SK-N-SH (cell line): Measurements from ENCODE around the gene CDK11B. TPM values are rescaled to one million over a fixed set of nuclear protein-coding genes. Genes with fewer than 3 reads are reported as not detected.

ENCODE experiments used
- CTCF ChIA-PET: fragments of 300-600, 350-600 bp; formaldehyde crosslinking; extraction: SDS; loops from one replicate; lab custom pipeline; 2021; lab: Yijun Ruan, JAX
- POLR2A ChIA-PET: fragments of 350-600 bp; sonication (Branson Sonifier 250); formaldehyde crosslinking; extraction: SDS; loops from one replicate; lab custom pipeline; 2020; ENCODE audit warnings: antibody characterized with exemption, inconsistent platforms; lab: Yijun Ruan, JAX
- DNase-seq: peaks from one replicate; pipeline ENCODE4 v3.0.0; 2012
- H2AFZ ChIP-seq: fragments of 200-600 bp; sonication (generic); 2 replicates; pipeline ENCODE4 v1.8.1; 2016; ENCODE audit warnings: antibody characterized with exemption, mild to moderate bottlenecking, low read depth
- H3F3A ChIP-seq: fragments of 200-600 bp; sonication (generic); replicated peaks from 2 replicates; pipeline ENCODE3; 2016; ENCODE audit warnings: antibody characterized with exemption, mild to moderate bottlenecking; ENCODE audit not compliant: insufficient read depth
- H3K27ac ChIP-seq, 2 experiments: fragments of 200-500 bp in 1 of 2; fragments of 200-600 bp in 1 of 2; sonication (Bioruptor generic) in 1 of 2; sonication (generic), shearing (Covaris generic) in 1 of 2; 2 replicates each; pipeline versions ENCODE4 v1.5.1 to v1.6.1; 2014 to 2016; ENCODE audit warnings: low read depth in 2 of 2, inconsistent platforms in 1 of 2, low read length in 1 of 2, mild to moderate bottlenecking in 1 of 2, mixed read lengths in 1 of 2
- H3K27me3 ChIP-seq: fragments of 200-600 bp; sonication (generic), shearing (Covaris generic); 2 replicates; pipeline ENCODE4 v1.6.1; 2016; ENCODE audit warnings: mixed run types; ENCODE audit not compliant: insufficient read depth
- H3K36me3 ChIP-seq, 2 experiments: fragments of 200-500 bp in 1 of 2; fragments of 200-600 bp in 1 of 2; sonication (Bioruptor generic) in 1 of 2; sonication (generic) in 1 of 2; replicated peaks in 1 of 2; 2 replicates each; pipeline versions ENCODE3 to v1.5.1; 2014 to 2016; ENCODE audit warnings: low read length in 1 of 2, mild to moderate bottlenecking in 1 of 2; ENCODE audit not compliant: insufficient read depth in 2 of 2, control insufficient read depth in 1 of 2
- H3K4me1 ChIP-seq, 2 experiments: fragments of 200-500 bp in 1 of 2; fragments of 200-600 bp in 1 of 2; sonication (Bioruptor generic) in 1 of 2; sonication (generic), shearing (Covaris generic) in 1 of 2; 2 replicates each; pipeline versions ENCODE4 v1.5.1 to v1.6.1; 2014 to 2016; ENCODE audit warnings: low read depth in 1 of 2, low read length in 1 of 2, mixed run types in 1 of 2; ENCODE audit not compliant: insufficient read depth in 2 of 2, control insufficient read depth in 1 of 2
- H3K4me2 ChIP-seq: fragments of 200-600 bp; sonication (generic), shearing (Covaris generic); 2 replicates; pipeline ENCODE4 v1.6.1; 2017; ENCODE audit warnings: mixed run types
- H3K4me3 ChIP-seq, 2 experiments: fragments of 200-500 bp in 1 of 2; fragments of 200-600 bp in 1 of 2; sonication (Bioruptor generic) in 1 of 2; sonication (generic), shearing (Covaris generic) in 1 of 2; 2 replicates each; pipeline versions ENCODE4 v1.5.1 to v1.8.1; 2014 to 2016; ENCODE audit warnings: low read depth in 2 of 2, inconsistent platforms in 1 of 2, low read length in 1 of 2, mild to moderate bottlenecking in 1 of 2, mixed read lengths in 1 of 2, moderate library complexity in 1 of 2
- H3K79me2 ChIP-seq: fragments of 200-600 bp; sonication (generic); 2 replicates; pipeline ENCODE4 v1.8.1; 2017; ENCODE audit warnings: mild to moderate bottlenecking; ENCODE audit not compliant: insufficient read depth
- H3K9ac ChIP-seq: fragments of 200-600 bp; sonication (generic); 2 replicates; pipeline ENCODE4 v1.6.1; 2017; ENCODE audit warnings: mixed run types
- H3K9me2 ChIP-seq: fragments of 200-600 bp; sonication (generic); 2 replicates; pipeline ENCODE4 v1.6.1; 2017; ENCODE audit warnings: mixed run types
- H3K9me3 ChIP-seq: fragments of 200-600 bp; sonication (generic); 2 replicates; pipeline ENCODE4 v1.6.1; 2017; ENCODE audit warnings: mixed run types, mild to moderate bottlenecking, moderate library complexity
- H4K20me1 ChIP-seq: fragments of 200-600 bp; sonication (generic); 2 replicates; pipeline ENCODE4 v1.6.1; 2017; ENCODE audit warnings: mild to moderate bottlenecking, mixed run types; ENCODE audit not compliant: insufficient read depth
- ELF1 ChIP-seq: IDR thresholded peaks from 2 replicates; pipeline ENCODE4 v1.4.0; 2012
- EP300 ChIP-seq, 2 experiments: IDR thresholded peaks; 2 replicates each; pipeline versions ENCODE4 v1.4.0 to v1.6.1; 2012; ENCODE audit warnings: borderline replicate concordance in 1 of 2, low read depth in 1 of 2, low read length in 1 of 2
- EZH2phosphoT487 ChIP-seq: fragments of 200-600 bp; sonication (generic); IDR thresholded peaks from 2 replicates; pipeline ENCODE4 v1.6.1; 2017; ENCODE audit warnings: low read depth, mixed run types, mild to moderate bottlenecking, antibody characterized with exemption, moderate library complexity, borderline replicate concordance
- FOXJ3 ChIP-seq: sonication (generic); formaldehyde crosslinking; IDR thresholded peaks from 2 replicates; pipeline ENCODE4 v1.5.1; 2020; ENCODE audit warnings: mild to moderate bottlenecking, missing genetic modification reagents
- FOXM1 ChIP-seq: IDR thresholded peaks from 2 replicates; pipeline ENCODE4 v1.4.0; 2012; ENCODE audit warnings: low read depth, mild to moderate bottlenecking
- GABPA ChIP-seq: IDR thresholded peaks from 2 replicates; pipeline ENCODE4 v1.4.0; 2012; ENCODE audit warnings: low read depth, mild to moderate bottlenecking
- GATA2 ChIP-seq: sonication (generic); formaldehyde crosslinking; IDR thresholded peaks from 2 replicates; pipeline ENCODE4 v1.5.0; 2020; ENCODE audit warnings: mild to moderate bottlenecking, missing genetic modification reagents
- MEF2A ChIP-seq: IDR thresholded peaks from 2 replicates; pipeline ENCODE4 v1.4.0; 2012; ENCODE audit warnings: low read depth, borderline replicate concordance
- NRF1 ChIP-seq: IDR thresholded peaks from 2 replicates; pipeline ENCODE4 v1.6.1; 2012; ENCODE audit warnings: low read depth, mild to moderate bottlenecking, low read length
- RXRA ChIP-seq: IDR thresholded peaks from 2 replicates; pipeline ENCODE4 v1.4.0; 2012; ENCODE audit warnings: low read depth, mild to moderate bottlenecking, borderline replicate concordance
- SIN3A ChIP-seq: IDR thresholded peaks from 2 replicates; pipeline ENCODE4 v1.6.1; 2012; ENCODE audit warnings: low read depth, mild to moderate bottlenecking, low read length, moderate library complexity, borderline replicate concordance
- SMC3 ChIP-seq: IDR thresholded peaks from 2 replicates; pipeline ENCODE4 v1.6.1; 2012; ENCODE audit warnings: low read depth, low read length, improper control_type of control experiment
- TCF12 ChIP-seq: IDR thresholded peaks from 2 replicates; pipeline ENCODE4 v1.4.0; 2012
- YY1 ChIP-seq: IDR thresholded peaks from 2 replicates; pipeline ENCODE4 v1.4.0; 2012; ENCODE audit warnings: low read depth, mild to moderate bottlenecking
- WGBS: methylation state at CpG from one replicate; pipeline ENCODE4 v1.1.6; 2017; ENCODE audit warnings: low lambda C conversion rate; 5-methylcytosine and 5-hydroxymethylcytosine counted together
- polyA plus RNA-seq, 3 experiments: library from polyadenylated mRNA; depleted of rRNA; stranded (reverse); fragments of >200 nt; gene quantifications; 2 replicates each; pipeline ENCODE4 v1.2.3, GENCODE V29; 2012
- TF ChIP-seq, protein P1 (sequence below): fragments of 200-600 bp; sonication (generic); IDR thresholded peaks from 2 replicates; pipeline ENCODE4 v1.6.1; 2017; ENCODE audit warnings: antibody characterized with exemption, mild to moderate bottlenecking, moderate library complexity
- TF ChIP-seq, protein P2 (sequence below): IDR thresholded peaks from 2 replicates; pipeline ENCODE4 v1.4.0; 2012; ENCODE audit warnings: low read depth, borderline replicate concordance
- TF ChIP-seq, protein P3 (sequence below): IDR thresholded peaks from 2 replicates; pipeline ENCODE4 v1.6.1; 2012; ENCODE audit warnings: mild to moderate bottlenecking, low read depth, low read length, moderate library complexity
- TF ChIP-seq, protein P4 (sequence below): IDR thresholded peaks from 2 replicates; pipeline ENCODE4 v1.4.0; 2012; ENCODE audit warnings: low read depth, borderline replicate concordance

The CDK11B gene
- polyA plus RNA-seq, 1 of the 3 experiments (the other 2 are of a cell fraction): 15.0 TPM

DNA sequence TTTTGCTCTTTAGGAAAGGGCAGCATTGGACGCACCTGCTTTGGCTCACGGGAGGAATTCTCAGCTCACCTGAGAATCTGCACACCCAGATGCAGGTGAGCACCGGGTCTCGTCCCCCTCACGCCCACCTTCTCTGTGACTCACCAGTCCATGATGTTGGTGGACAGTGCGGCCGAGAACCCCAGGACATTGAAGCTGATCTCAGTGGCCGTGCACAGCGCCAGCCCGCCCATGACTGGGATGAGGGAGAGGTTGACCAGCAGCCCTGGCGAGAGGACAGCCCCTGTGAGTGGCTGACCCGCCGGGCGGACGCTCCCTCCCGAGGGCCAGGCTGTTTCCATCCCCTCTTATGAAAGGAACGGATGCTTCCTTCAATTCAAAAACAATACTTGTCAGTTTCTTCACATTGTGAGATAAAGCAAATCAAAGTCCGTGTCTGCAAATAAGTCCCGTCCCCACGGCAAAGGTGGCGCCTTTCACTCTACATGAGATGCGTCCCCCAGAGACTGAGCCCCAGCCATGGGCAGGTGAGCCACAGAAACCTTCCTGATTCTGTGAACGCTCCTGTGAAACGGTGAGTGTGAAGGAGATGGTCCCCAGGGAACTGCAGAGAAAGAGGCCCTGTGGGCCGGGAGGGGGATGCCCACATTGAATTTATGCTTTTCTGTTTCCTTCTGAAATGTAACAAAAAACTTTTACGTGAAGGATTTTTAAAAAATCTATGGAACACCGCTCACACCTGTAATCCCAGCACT, 12.7 kb upstream of the CDK11B start (continued):
- TF ChIP-seq SMC3 (no peak), EP300 (IDR thresholded peaks at IDR 0.05; ENCODE audit: borderline replicate concordance in 1 of 2, low read depth in 1 of 2, low read length in 1 of 2) (no peak), ELF1 (no peak), GATA2 (no peak), FOXJ3 (CRISPR knock-in tag) (no peak), YY1 (no peak)

DNA sequence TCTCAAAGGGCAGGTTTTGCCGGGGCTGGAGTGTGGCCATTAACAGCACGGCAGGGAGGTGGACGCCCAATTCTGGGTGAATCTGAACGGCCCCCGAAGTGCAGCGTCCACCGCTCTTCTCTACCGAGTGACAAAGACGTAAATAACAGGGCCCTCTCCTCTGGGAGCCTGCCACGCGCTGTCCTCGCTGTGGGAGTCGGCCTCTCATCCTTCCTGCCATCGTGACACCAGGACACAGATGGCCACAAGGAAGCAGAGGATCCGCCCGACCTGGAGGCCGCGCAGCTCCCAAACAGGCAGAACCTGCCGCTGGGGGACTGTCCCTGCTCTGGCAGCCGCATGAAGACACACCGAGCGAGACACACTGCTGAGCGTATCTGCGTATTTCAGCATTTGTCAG, 12.1 kb upstream of the CDK11B start:
- DNase-seq: no peak
- WGBS: 95% methylated on average over 21 of the region's 24 CpGs
- no peaks in the 10 kb centered on the region for H3K9me3 ChIP-seq
- H3K9me2 ChIP-seq: no peaks in the 10 kb centered on the region
- no peaks in the 10 kb centered on the region for H3K27me3 ChIP-seq
- no peaks in the 10 kb centered on the region for H3F3A ChIP-seq
- TF ChIP-seq MEF2A (no peak), FOXM1 (no peak), TCF12 (no peak), ELF1 (no peak), EP300 (IDR thresholded peaks at IDR 0.05; ENCODE audit: borderline replicate concordance in 1 of 2, low read depth in 1 of 2, low read length in 1 of 2) (no peak), NRF1 (no peak), EZH2phosphoT487 (no peak), YY1 (no peak), RXRA (no peak), SIN3A (no peak), FOXJ3 (CRISPR knock-in tag) (no peak), GABPA (no peak)
- TF ChIP-seq, protein P1, sequence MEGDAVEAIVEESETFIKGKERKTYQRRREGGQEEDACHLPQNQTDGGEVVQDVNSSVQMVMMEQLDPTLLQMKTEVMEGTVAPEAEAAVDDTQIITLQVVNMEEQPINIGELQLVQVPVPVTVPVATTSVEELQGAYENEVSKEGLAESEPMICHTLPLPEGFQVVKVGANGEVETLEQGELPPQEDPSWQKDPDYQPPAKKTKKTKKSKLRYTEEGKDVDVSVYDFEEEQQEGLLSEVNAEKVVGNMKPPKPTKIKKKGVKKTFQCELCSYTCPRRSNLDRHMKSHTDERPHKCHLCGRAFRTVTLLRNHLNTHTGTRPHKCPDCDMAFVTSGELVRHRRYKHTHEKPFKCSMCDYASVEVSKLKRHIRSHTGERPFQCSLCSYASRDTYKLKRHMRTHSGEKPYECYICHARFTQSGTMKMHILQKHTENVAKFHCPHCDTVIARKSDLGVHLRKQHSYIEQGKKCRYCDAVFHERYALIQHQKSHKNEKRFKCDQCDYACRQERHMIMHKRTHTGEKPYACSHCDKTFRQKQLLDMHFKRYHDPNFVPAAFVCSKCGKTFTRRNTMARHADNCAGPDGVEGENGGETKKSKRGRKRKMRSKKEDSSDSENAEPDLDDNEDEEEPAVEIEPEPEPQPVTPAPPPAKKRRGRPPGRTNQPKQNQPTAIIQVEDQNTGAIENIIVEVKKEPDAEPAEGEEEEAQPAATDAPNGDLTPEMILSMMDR: no peak
- TF ChIP-seq, protein P2, sequence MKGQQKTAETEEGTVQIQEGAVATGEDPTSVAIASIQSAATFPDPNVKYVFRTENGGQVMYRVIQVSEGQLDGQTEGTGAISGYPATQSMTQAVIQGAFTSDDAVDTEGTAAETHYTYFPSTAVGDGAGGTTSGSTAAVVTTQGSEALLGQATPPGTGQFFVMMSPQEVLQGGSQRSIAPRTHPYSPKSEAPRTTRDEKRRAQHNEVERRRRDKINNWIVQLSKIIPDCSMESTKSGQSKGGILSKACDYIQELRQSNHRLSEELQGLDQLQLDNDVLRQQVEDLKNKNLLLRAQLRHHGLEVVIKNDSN: no peak
- TF ChIP-seq, protein P3, sequence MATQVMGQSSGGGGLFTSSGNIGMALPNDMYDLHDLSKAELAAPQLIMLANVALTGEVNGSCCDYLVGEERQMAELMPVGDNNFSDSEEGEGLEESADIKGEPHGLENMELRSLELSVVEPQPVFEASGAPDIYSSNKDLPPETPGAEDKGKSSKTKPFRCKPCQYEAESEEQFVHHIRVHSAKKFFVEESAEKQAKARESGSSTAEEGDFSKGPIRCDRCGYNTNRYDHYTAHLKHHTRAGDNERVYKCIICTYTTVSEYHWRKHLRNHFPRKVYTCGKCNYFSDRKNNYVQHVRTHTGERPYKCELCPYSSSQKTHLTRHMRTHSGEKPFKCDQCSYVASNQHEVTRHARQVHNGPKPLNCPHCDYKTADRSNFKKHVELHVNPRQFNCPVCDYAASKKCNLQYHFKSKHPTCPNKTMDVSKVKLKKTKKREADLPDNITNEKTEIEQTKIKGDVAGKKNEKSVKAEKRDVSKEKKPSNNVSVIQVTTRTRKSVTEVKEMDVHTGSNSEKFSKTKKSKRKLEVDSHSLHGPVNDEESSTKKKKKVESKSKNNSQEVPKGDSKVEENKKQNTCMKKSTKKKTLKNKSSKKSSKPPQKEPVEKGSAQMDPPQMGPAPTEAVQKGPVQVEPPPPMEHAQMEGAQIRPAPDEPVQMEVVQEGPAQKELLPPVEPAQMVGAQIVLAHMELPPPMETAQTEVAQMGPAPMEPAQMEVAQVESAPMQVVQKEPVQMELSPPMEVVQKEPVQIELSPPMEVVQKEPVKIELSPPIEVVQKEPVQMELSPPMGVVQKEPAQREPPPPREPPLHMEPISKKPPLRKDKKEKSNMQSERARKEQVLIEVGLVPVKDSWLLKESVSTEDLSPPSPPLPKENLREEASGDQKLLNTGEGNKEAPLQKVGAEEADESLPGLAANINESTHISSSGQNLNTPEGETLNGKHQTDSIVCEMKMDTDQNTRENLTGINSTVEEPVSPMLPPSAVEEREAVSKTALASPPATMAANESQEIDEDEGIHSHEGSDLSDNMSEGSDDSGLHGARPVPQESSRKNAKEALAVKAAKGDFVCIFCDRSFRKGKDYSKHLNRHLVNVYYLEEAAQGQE: no peak
- TF ChIP-seq, protein P4, sequence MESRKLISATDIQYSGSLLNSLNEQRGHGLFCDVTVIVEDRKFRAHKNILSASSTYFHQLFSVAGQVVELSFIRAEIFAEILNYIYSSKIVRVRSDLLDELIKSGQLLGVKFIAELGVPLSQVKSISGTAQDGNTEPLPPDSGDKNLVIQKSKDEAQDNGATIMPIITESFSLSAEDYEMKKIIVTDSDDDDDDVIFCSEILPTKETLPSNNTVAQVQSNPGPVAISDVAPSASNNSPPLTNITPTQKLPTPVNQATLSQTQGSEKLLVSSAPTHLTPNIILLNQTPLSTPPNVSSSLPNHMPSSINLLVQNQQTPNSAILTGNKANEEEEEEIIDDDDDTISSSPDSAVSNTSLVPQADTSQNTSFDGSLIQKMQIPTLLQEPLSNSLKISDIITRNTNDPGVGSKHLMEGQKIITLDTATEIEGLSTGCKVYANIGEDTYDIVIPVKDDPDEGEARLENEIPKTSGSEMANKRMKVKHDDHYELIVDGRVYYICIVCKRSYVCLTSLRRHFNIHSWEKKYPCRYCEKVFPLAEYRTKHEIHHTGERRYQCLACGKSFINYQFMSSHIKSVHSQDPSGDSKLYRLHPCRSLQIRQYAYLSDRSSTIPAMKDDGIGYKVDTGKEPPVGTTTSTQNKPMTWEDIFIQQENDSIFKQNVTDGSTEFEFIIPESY: no peak
- peaks cover 0 to 34% of the 10 kb centered on the region in 2 experiments for H3K36me3 ChIP-seq
- no peak overlapping the region for H3K9ac ChIP-seq
- ChIA-PET CTCF (no interaction called here), POLR2A (no interaction called here)
- H3K4me2 ChIP-seq: no peak overlapping the region
- H4K20me1 ChIP-seq: no peaks in the 10 kb centered on the region
- H2AFZ ChIP-seq: no peak overlapping the region
- no peak overlapping the region for H3K4me3 ChIP-seq
- no peaks in the 10 kb centered on the region; a peak in 1 of 4 replicates for H3K4me1 ChIP-seq
- H3K79me2 ChIP-seq: no peaks in the 10 kb centered on the region
- no peak overlapping the region for H3K27ac ChIP-seq
